ENCODE data around the gene SYNDIG1L.

DNA sequence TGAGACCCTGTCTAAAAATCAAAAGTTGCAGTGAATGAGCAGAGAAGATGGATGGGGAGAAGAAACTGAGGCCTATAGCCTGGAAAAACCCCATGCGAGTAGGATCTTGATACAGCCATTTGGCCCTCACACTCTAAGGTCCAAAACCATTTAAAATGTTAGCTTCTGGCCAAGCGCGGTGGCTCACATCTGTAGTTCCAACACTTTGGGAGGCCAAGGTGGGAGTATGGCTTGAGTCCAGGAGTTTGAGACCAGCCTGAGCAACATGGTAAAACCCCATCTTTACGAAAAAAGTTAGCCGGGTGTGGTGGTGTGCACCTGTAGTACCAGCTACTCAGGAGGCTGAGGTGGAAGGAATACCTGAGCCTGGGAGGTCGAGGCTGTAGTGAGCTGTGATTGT lies 58.0 kb downstream of the SYNDIG1L start:
- TF ChIP-seq, protein P1, sequence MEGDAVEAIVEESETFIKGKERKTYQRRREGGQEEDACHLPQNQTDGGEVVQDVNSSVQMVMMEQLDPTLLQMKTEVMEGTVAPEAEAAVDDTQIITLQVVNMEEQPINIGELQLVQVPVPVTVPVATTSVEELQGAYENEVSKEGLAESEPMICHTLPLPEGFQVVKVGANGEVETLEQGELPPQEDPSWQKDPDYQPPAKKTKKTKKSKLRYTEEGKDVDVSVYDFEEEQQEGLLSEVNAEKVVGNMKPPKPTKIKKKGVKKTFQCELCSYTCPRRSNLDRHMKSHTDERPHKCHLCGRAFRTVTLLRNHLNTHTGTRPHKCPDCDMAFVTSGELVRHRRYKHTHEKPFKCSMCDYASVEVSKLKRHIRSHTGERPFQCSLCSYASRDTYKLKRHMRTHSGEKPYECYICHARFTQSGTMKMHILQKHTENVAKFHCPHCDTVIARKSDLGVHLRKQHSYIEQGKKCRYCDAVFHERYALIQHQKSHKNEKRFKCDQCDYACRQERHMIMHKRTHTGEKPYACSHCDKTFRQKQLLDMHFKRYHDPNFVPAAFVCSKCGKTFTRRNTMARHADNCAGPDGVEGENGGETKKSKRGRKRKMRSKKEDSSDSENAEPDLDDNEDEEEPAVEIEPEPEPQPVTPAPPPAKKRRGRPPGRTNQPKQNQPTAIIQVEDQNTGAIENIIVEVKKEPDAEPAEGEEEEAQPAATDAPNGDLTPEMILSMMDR (IDR thresholded peaks at IDR 0.05) = no peak
- no peak for TF ChIP-seq NFE2L1 (CRISPR knock-in tag; IDR thresholded peaks at IDR 0.05)
- TF ChIP-seq, protein P2, sequence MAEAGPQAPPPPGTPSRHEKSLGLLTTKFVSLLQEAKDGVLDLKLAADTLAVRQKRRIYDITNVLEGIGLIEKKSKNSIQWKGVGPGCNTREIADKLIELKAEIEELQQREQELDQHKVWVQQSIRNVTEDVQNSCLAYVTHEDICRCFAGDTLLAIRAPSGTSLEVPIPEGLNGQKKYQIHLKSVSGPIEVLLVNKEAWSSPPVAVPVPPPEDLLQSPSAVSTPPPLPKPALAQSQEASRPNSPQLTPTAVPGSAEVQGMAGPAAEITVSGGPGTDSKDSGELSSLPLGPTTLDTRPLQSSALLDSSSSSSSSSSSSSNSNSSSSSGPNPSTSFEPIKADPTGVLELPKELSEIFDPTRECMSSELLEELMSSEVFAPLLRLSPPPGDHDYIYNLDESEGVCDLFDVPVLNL (CRISPR knock-in tag; IDR thresholded peaks at IDR 0.05; ENCODE audit: borderline replicate concordance, low read depth) = no peak
- TF ChIP-seq, protein P3, sequence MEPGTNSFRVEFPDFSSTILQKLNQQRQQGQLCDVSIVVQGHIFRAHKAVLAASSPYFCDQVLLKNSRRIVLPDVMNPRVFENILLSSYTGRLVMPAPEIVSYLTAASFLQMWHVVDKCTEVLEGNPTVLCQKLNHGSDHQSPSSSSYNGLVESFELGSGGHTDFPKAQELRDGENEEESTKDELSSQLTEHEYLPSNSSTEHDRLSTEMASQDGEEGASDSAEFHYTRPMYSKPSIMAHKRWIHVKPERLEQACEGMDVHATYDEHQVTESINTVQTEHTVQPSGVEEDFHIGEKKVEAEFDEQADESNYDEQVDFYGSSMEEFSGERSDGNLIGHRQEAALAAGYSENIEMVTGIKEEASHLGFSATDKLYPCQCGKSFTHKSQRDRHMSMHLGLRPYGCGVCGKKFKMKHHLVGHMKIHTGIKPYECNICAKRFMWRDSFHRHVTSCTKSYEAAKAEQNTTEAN (CRISPR knock-in tag; IDR thresholded peaks at IDR 0.05) = no peak
- no peak for TF ChIP-seq TCF7 (CRISPR knock-in tag; IDR thresholded peaks at IDR 0.05; ENCODE audit: low read depth)
